NCI-H1417 treated with DMSO at 0.1 percent for 48 hours (cell line): ENCODE measurements around the gene GDF7.

ENCODE experiments used
- DNase-seq: peaks from one replicate; lab custom pipeline; 2025; lab: John Stamatoyannopoulos, UW

Gene GDF7

GRCh38 chr2:20629181-20629580 lies 37.8 kb upstream of the GDF7 start:
- no peak for DNase-seq

- DNase-seq: no peak
Measured at GRCh38 chr2:20629581-20630171, 37.3 kb upstream of the GDF7 start.

- DNase-seq: no peak
Measured at GRCh38 chr2:20630967-20631366, 36.0 kb upstream of the GDF7 start.

- DNase-seq: no peak
Measured at GRCh38 chr2:20631617-20632307, 35.2 kb upstream of the GDF7 start.

GRCh38 chr2:20632446-20632990 lies 34.4 kb upstream of the GDF7 start:
- DNase-seq: no peak

GRCh38 chr2:20633001-20633400 lies 33.9 kb upstream of the GDF7 start:
- DNase-seq: no peak

- DNase-seq: no peak
Measured at GRCh38 chr2:20633794-20634506, 33.0 kb upstream of the GDF7 start.

- no peak for DNase-seq
Measured at GRCh38 chr2:20634507-20635112, 32.3 kb upstream of the GDF7 start.

GRCh38 chr2:20635113-20635510 lies 31.8 kb upstream of the GDF7 start:
- no peak for DNase-seq

GRCh38 chr2:20635675-20636584 lies 31.0 kb upstream of the GDF7 start:
- no peak for DNase-seq

- DNase-seq: no peak
Measured at GRCh38 chr2:20637147-20637546, 29.8 kb upstream of the GDF7 start.

GRCh38 chr2:20638014-20638413 lies 28.9 kb upstream of the GDF7 start:
- no peak for DNase-seq

- DNase-seq: no peak
Measured at GRCh38 chr2:20638646-20639430, 28.1 kb upstream of the GDF7 start.

GRCh38 chr2:20640411-20641122 lies 26.4 kb upstream of the GDF7 start:
- DNase-seq: no peak

- DNase-seq: no peak
Measured at GRCh38 chr2:20641123-20641985, 25.6 kb upstream of the GDF7 start.

- no peak for DNase-seq
Measured at GRCh38 chr2:20642055-20642971, 24.6 kb upstream of the GDF7 start.

GRCh38 chr2:20643060-20643459 lies 23.9 kb upstream of the GDF7 start:
- DNase-seq: no peak

GRCh38 chr2:20643826-20644225 lies 23.1 kb upstream of the GDF7 start:
- DNase-seq: no peak
